ENCODE data around the gene PEDS1.
"Not testable (repeated sequence)": the region's sequence is repeated elsewhere in the genome, so short reads cannot be mapped to it uniquely, and the experiment has no call there.

PEDS1 gene

DNA sequence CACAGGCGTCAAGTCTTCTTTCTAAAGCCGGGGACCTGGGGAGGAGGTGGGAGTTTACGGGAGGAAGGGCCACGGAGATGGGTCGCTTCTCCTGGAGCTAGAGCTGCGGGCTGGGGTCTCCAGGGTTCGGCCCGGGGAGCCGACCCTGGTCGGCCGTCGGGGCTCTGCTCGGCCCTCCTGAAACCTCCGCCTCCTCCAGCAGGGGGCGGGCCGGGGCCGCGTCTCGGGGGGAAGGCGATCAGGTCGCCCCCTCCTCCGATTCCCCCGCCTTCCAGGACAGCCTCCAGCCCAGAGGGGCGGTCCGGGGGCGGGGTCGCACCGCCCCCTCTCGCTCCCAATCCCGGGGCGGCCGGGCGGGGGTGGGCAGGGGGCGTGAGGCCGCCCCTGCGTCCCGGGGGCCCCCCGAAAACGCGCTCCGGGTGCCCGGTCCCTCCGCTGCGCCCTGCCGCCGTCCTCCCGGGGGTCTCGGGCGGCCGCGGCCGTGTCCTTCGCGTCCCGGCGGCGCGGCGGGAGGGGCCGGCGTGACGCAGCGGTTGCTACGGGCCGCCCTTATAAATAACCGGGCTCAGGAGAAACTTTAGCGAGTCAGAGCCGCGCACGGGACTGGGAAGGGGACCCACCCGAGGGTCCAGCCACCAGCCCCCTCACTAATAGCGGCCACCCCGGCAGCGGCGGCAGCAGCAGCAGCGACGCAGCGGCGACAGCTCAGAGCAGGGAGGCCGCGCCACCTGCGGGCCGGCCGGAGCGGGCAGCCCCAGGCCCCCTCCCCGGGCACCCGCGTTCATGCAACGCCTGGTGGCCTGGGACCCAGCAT is 36.9 kb upstream of the PEDS1 start, which contains the start of gene CEBPB:
TSS of gene CEBPB (plus strand) at position 580 of the 814 bp plus-strand sequence. CDS start at position 784, 204 bp downstream.
- in situ Hi-C loops (cut with MboI; ENCODE audit: low sequenced_read_pairs) = no loop called here

DNA sequence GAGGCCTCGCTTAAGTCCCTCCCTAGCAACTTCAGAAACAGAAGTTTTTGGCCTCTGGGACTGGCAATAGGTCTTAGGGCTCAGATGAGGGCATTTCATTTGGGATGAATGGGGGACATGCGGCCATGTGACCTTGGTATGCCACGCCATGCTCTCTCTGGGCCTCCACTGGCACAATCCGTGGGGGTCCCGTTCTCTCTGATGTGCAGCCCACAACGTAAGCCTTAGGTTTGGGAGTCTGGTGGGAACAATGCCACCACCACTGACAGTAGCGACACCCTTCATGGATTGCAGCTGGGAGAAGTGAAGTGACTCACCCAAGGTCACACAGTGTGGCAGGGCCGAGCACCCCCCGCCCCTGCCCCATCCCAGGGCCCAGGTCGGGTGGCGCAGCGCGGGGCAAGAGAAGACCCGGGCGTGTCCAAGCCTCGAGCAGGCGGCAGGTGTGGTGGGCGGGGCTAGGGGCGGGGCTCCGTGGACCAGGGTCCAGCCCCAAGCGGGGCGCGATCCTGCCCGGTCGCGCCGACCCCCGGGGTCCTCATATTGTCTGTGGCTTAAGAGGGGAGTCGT is 36.2 kb upstream of the PEDS1 start:
- in situ Hi-C loops (cut with MboI; ENCODE audit: low sequenced_read_pairs) = loop anchor here (5.0 kb wide), 3 partner anchors 153 to 388 kb away; no protein-coding TSS in a partner anchor

DNA sequence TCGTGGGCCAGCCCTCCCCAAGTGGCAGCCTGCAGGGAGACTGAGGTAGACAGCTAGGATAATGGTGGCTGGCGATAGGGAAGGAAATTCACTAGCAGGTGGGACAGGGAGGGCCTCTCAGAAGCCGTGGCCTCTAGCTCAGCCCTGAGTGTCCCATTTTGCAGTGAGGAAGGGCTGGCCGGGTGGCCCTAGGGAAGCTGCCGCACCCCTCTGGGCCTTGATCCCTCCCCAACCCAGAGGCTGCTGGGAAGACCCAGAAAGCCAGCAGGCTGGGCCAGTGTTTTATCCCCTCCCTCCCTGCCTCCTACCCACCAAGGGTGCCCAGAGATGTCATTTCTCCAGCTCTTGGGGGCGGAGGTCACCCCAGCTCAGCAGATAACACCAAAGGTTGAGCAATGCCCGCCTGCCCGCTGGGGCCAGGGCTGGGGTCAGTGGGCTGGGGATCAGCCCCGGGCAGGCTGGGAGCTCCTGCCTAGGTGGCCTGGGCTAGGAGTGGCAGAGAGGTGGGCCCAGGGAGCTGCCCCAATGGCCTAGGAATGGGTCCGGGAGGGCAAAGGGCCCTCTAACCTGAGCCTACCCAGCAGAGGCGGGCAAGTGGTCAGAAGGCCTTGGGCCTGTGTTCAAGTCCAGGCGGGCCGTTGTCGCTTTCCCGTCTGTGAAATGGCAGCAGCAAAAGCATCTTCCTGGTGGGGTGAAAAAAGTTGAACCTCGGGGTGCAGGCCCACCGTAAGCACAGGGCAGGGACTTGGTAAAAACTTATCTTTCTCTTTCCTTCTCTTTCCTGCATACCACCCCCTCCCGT is 35.6 kb upstream of the PEDS1 start:
- in situ Hi-C loops (cut with MboI; ENCODE audit: low sequenced_read_pairs) = loop anchor here (5.0 kb wide), 3 partner anchors 153 to 388 kb away; no protein-coding TSS in a partner anchor

DNA sequence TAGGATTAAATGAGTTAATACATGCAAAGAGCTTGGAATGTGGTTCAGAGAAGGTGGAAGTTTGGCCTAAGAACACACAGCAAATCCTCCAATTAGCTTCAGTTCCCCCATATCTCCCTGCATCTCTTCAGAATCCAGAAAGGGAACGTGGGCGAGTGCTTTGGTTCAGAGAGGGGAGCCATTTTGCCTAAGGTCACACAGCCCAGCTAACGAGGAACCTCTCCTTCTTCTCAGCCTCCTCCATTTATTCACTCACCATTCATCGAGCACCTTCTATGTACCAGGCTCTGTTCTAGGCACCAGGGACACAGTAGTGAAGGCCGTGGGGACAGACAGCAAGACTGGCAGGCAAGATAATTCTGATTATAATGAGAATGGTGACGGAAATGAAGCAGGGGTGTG is 34.8 kb upstream of the PEDS1 start:
- in situ Hi-C loops (cut with MboI; ENCODE audit: low sequenced_read_pairs) = loop anchor here (5.0 kb wide), 3 partner anchors 154 to 389 kb away; no protein-coding TSS in a partner anchor

DNA sequence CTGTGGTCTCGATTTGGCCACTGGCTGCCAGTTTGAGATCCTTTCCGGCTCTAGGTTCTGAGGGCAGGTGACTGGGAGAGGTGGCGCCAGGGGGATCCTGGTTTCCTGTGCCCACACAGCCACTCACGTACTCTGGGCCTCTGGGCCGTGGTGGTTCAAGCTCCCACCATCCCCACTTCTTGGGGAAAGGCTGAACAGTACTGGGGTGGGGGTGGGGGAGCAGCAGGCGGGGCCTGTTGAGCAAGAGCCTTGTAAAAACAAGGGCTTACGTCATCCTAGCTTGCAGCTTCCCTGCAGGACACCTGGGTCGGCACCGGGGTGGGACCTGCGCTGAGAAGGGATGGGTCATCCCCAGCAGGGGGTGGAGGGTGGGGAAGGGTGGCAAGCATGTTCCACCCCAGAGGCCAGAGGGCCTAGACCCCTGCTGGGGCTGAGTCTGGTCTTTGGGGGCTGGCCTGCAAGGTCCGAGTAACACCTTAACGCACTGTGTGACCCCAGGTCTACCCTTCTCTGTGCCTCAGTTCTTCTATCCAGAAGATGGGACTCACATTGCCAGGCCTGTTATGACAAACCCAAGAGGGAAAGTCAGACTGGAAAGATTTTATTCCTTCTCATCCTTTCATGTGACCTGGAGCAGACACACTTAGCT is 34.0 kb upstream of the PEDS1 start:
- in situ Hi-C loops (cut with MboI; ENCODE audit: low sequenced_read_pairs) = loop anchor here (5.0 kb wide), 3 partner anchors 155 to 390 kb away; no protein-coding TSS in a partner anchor

- in situ Hi-C loops (cut with MboI; ENCODE audit: low sequenced_read_pairs) = loop anchor here (5.0 kb wide), 3 partner anchors 155 to 390 kb away; no protein-coding TSS in a partner anchor
Measured at GRCh38 chr20:50186987-50187402, 33.5 kb upstream of the PEDS1 start.

DNA sequence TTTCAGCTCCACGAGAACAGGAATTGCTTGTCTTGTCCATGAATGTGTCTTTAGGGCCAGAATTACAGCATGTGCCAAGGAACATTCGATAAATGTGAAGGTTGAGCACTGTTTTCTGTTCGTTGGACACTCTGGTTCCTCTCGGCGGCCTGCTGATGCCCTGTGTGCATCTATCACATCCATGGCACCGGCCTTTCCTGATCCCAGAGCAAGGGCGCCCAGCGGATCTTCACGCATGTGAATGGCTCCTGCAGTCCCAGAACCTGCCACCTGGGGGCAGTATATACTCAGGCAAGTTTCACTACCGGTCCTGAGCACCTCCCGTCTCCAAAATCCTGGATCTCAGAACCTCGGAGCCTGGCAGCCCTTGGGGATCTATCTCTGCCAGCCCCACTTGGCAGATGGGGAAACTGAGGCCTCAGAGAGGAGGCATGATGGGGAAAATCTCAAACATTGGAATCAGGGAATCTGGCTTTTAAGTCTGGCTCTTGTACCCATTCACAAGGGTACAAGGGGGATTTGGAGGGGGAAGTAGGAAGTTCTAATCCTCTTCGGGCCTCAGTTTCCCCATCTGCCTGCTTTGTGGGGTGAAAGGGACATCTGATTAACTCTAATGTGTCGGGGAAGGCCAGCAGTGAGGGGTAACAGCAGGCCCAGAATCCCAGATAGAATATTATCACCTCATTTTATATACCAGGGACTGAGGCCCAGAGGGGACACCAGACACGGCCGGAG is 32.8 kb upstream of the PEDS1 start:
- in situ Hi-C loops (cut with MboI; ENCODE audit: low sequenced_read_pairs) = loop anchor here (5.0 kb wide), 3 partner anchors 156 to 391 kb away; no protein-coding TSS in a partner anchor

DNA sequence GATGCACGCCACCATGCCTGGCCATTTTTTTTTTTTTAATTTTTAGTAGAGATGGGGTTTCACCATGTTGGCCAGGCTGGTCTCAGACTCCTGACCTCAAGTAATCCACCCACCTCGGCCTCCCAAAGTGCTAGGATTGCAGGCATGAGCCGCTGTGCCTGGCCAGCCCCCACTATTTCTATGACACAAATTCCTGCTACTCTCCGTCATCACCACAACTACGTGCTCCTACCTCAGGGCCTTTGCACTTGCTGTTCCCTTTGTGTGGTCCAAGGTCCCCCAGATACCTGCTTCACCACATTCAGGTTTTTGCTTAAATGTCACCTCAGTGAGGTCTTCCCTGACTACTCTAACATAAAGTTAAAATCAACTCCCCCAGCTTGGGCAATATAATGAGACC is 31.9 kb upstream of the PEDS1 start:
- in situ Hi-C loops (cut with MboI; ENCODE audit: low sequenced_read_pairs) = loop anchor here (5.0 kb wide), 3 partner anchors 157 to 392 kb away; no protein-coding TSS in a partner anchor

GRCh38 chr20:50182346-50182745 is 28.8 kb upstream of the PEDS1 start:
- in situ Hi-C loops (cut with MboI; ENCODE audit: low sequenced_read_pairs) = no loop called here

DNA sequence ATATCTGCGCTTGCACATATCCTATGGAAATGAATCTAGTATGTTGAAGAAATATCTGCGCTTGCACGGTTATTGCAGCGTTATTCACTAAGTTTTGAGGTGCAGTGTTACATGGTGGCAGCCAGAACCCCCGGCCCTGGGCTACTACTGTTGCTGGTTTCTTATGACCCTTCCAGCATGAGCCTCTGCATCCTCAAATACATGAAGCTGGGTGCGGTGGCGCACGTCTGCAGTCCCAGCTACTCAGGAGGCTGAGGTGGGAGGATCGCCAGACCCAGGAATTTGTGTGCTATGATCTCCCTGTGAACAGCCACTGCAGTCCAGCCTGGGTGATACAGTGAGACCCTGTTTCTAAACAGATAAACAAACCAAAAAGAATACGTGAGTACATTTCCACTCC is 27.8 kb upstream of the PEDS1 start:
- in situ Hi-C loops (cut with MboI; ENCODE audit: low sequenced_read_pairs) = no loop called here

- in situ Hi-C loops (cut with MboI; ENCODE audit: low sequenced_read_pairs) = not testable (repeated sequence)
Measured at GRCh38 chr20:50178672-50179071, 25.1 kb upstream of the PEDS1 start.

- in situ Hi-C loops (cut with MboI; ENCODE audit: low sequenced_read_pairs) = no loop called here
Measured at GRCh38 chr20:50175938-50176933, 22.7 kb upstream of the PEDS1 start.

DNA sequence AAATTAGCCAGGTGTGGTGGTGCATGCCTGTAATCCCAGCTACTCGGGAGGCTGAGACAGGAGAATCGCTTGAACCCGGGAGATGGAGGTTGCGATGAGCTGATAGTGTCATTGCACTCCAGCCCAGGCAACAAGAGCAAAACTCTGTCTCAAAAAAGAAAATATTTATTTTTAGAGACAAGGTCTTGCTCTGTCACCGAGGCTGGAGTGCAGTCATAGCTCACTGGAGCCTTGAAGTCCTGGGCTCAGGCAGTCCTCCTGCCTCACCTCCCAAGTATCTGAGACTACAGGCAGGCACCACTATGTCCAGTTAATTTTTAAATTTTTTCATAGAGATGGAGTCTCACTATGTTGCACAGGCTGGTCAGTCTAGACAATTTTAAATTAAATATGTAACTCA is 20.9 kb upstream of the PEDS1 start:
- in situ Hi-C loops (cut with MboI; ENCODE audit: low sequenced_read_pairs) = no loop called here

- in situ Hi-C loops (cut with MboI; ENCODE audit: low sequenced_read_pairs) = no loop called here
Measured at GRCh38 chr20:50172347-50173013, 19.0 kb upstream of the PEDS1 start.

DNA sequence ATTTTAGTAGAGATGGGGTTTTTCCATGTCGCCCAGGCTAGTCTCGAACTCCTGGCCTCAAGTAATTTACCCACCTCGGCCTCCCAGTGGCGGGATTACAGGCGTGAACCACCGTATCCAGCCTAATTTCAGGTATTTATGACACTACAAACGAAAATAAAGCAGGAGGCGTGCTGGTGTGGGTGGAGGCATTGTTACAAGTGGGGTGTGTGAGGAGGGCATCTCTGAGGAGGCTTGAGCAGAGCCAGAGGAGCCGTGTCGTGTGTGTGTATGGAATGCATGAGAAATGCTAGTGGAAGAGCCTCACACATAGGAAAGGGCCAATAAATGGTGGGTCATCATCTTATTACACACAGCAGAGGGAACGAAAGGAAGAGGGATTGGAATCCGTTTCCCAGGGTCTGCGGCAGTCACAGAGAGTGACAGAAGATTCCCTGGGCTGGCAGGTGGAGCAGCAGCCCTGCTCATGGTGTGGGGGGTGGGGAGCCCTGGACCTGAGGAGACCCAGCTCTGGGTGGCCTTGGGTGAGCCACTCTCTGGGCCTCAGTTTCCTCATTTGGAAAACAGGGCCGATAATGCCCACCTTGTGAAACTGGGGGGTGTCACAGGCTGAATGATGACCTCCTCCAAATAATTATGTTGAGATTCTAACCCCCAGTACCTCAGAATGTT is 17.2 kb upstream of the PEDS1 start:
- in situ Hi-C loops (cut with MboI; ENCODE audit: low sequenced_read_pairs) = no loop called here

DNA sequence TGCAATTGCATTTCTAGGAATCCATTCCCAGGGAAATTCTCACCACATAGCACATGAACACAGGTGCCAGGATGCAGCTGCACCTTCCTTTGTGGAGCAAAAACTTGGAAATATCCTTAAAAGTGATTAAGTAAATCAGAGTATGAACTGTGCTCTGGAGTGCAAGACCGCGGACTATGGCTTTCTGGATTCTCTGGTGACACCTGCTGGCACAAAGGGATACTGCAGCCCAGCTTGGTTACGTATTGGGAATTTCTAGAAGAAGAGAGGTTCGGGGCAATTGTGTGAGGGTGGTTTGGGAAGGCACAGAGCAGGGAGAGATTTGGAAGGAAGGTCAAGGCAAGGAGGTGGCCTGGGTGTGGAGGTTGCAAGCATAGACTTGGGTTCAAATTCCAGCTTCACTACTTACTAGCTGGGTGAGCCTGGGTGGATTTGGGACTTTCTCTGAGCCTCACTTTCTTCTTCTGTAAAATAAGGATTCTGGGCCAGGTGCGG is 15.9 kb upstream of the PEDS1 start:
- in situ Hi-C loops (cut with MboI; ENCODE audit: low sequenced_read_pairs) = loop anchor here (5.0 kb wide), 1 partner anchor 192 kb away; no protein-coding TSS in a partner anchor
